Panc1 (cell line): Measurements from ENCODE around the gene PSMD1. TPM values are rescaled to one million over a fixed set of nuclear protein-coding genes. Genes with fewer than 3 reads are reported as not detected.

Experiments used
- ATAC-seq: fragments of 200-7000 bp; cut with Tn5 transposase; 2 replicates; pipeline ENCODE4 v1.9.1; 2020; ENCODE audit warnings: mild to moderate bottlenecking, moderate library complexity
- BruUV-seq: library from RNA; stranded (reverse); fragments of 400-500 nt; replicated peaks from 2 replicates; lab custom pipeline; 2021; lab: Mats Ljungman, UMichigan
- CTCF ChIA-PET: fragments of 300-600 bp; sonication (Branson Sonifier 250); formaldehyde crosslinking; loops from one replicate; lab custom pipeline; 2022; ENCODE audit warnings: antibody characterized with exemption; lab: Charles Lee
- POLR2A ChIA-PET: fragments of 300-600 bp; sonication (Branson Sonifier 250); formaldehyde crosslinking; loops from one replicate; lab custom pipeline; 2022; ENCODE audit warnings: antibody characterized with exemption; lab: Charles Lee
- DNase-seq: peaks from one replicate; pipeline ENCODE4 v3.0.0-alpha.2; 2010; ENCODE audit warnings: low read depth, low spot score
- H3K27ac ChIP-seq: 2 replicates; pipeline ENCODE4 v1.5.1; 2011; ENCODE audit warnings: mild to moderate bottlenecking, low read length, inconsistent platforms
- H3K27me3 ChIP-seq: fragments of 200-500 bp; sonication (Bioruptor generic); 2 replicates; pipeline ENCODE4 v1.6.0; 2014; ENCODE audit warnings: low read length, inconsistent platforms; ENCODE audit not compliant: control insufficient read depth, insufficient read depth
- H3K36me3 ChIP-seq: fragments of 200-500 bp; sonication (Bioruptor generic); 2 replicates; pipeline ENCODE4 v1.5.1; 2014; ENCODE audit warnings: inconsistent platforms, mild to moderate bottlenecking, low read length, moderate library complexity; ENCODE audit not compliant: control insufficient read depth, insufficient read depth
- H3K4me1 ChIP-seq: 2 replicates; pipeline ENCODE4 v1.5.1; 2011; ENCODE audit warnings: inconsistent platforms, mild to moderate bottlenecking, low read length, moderate library complexity; ENCODE audit not compliant: control insufficient read depth, insufficient read depth
- H3K4me3 ChIP-seq, 2 experiments: 2 replicates each; pipeline ENCODE4 v1.5.1; 2011 to 2012; ENCODE audit warnings: low read depth in 2 of 2, low read length in 2 of 2, mild to moderate bottlenecking in 2 of 2, inconsistent platforms in 1 of 2, moderate library complexity in 1 of 2
- H3K9me3 ChIP-seq: fragments of 200-500 bp; sonication (Bioruptor generic); 2 replicates; pipeline ENCODE4 v1.5.1; 2014; ENCODE audit warnings: low read depth, mild to moderate bottlenecking, inconsistent platforms, low read length, moderate library complexity; ENCODE audit not compliant: control insufficient read depth, insufficient read depth
- CTCF ChIP-seq: fragments of 450-650 bp; IDR thresholded peaks from 2 replicates; pipeline ENCODE4 v1.5.1; 2017; ENCODE audit warnings: mild to moderate bottlenecking
- POLR2AphosphoS5 ChIP-seq: IDR thresholded peaks from 2 replicates; pipeline ENCODE4 v1.6.1; 2012; ENCODE audit warnings: mild to moderate bottlenecking, low read depth, low read length, moderate library complexity
- REST ChIP-seq, 2 experiments: IDR thresholded peaks; 2 replicates each; pipeline ENCODE4 v1.6.1; 2011 to 2012; ENCODE audit warnings: low read depth in 2 of 2, control low read depth in 1 of 2, low read length in 1 of 2, mild to moderate bottlenecking in 1 of 2, moderate library complexity in 1 of 2; ENCODE audit not compliant: insufficient read depth in 1 of 2
- SIN3A ChIP-seq: IDR thresholded peaks from 2 replicates; pipeline ENCODE4 v1.6.1; 2012; ENCODE audit warnings: low read depth, mild to moderate bottlenecking, low read length, moderate library complexity, borderline replicate concordance; ENCODE audit not compliant: insufficient read depth
- TCF7L2 ChIP-seq: IDR thresholded peaks from 2 replicates; pipeline ENCODE4 v1.6.1; 2011; ENCODE audit warnings: mild to moderate bottlenecking, low read depth, low read length, inconsistent platforms
- in situ Hi-C: cut with HindIII; loops from 2 replicates; pipeline ENCODE4 v1.10.0; 2016; ENCODE audit warnings: low sequenced_read_pairs, low pct_unique_long_range_greater_than_20kb
- intact Hi-C: fragments of 100-400 bp; cut with micrococcal nuclease; formaldehyde crosslinking; loops from one replicate; pipeline ENCODE4 v1.10.0; 2022; ENCODE audit not compliant: unreplicated experiment
- total RNA-seq: library from RNA; stranded (reverse); gene quantifications from one replicate; pipeline ENCODE4 v1.2.1, GENCODE V29; 2021; ENCODE audit not compliant: unreplicated experiment

PSMD1 gene
- total RNA-seq, 1 experiment from 2014 or later, result 146 TPM

- no peak overlapping the region for H3K27ac ChIP-seq
- ChIA-PET POLR2A (no interaction called here), CTCF (no interaction called here)
- H3K4me1 ChIP-seq, result no peaks in the 10 kb centered on the region
- no peaks in the 10 kb centered on the region for H3K9me3 ChIP-seq
- no peak overlapping the region for H3K4me3 ChIP-seq
- intact Hi-C loops (no loop called here), in situ Hi-C loops (no loop called here)
- ATAC-seq (no peak), DNase-seq (no peak)
- TSS peak; percentile 6 for BruUV-seq
- TF ChIP-seq POLR2AphosphoS5, result no peak
- TF ChIP-seq TCF7L2, result no peak
- TF ChIP-seq SIN3A, result no peak
- TF ChIP-seq REST (IDR thresholded peaks at IDR 0.05; ENCODE audit: insufficient read depth in 1 of 2, low read depth in 2 of 2, low read length in 1 of 2), result no peak
- TF ChIP-seq CTCF, result no peak
- H3K27me3 ChIP-seq, result no peaks in the 10 kb centered on the region
- H3K36me3 ChIP-seq, result no peaks in the 10 kb centered on the region; the same call in 1 of the 2 replicates
Observed at GRCh38 chr2:231212329-231212845, 155.7 kb downstream of the PSMD1 start.

- ChIA-PET CTCF (no interaction called here), POLR2A (no interaction called here)
- in situ Hi-C loops, result no loop called here
- no peak overlapping the region for H3K27ac ChIP-seq
- TF ChIP-seq TCF7L2 (no peak), REST (IDR thresholded peaks at IDR 0.05; ENCODE audit: insufficient read depth in 1 of 2, low read depth in 2 of 2, low read length in 1 of 2) (no peak)
- no peaks in the 10 kb centered on the region; the same call in 1 of the 2 replicates for H3K36me3 ChIP-seq
- H3K4me3 ChIP-seq, result no peak overlapping the region
- no peaks in the 10 kb centered on the region for H3K9me3 ChIP-seq
- no TSS peak for BruUV-seq
- no peaks in the 10 kb centered on the region for H3K27me3 ChIP-seq
- no peak for DNase-seq
- no peaks in the 10 kb centered on the region for H3K4me1 ChIP-seq
- intact Hi-C loops, result no loop called here
- ATAC-seq, result no peak
Observed at GRCh38 chr2:231213931-231214642, 157.4 kb downstream of the PSMD1 start.
